BLaER1 treated with 17β-estradiol and CSF1 and Interleukin-3, amounts not matched to agents 10 nM and 100 nM (cell line): Measurements from ENCODE around the gene MSRB1.

Experiments
- H3K27ac ChIP-seq, 11 experiments: shearing (Covaris generic); formaldehyde crosslinking; 2 replicates each; pipeline ENCODE4 v1.8.1; 2022
- H3K27me3 ChIP-seq, 11 experiments: shearing (Covaris generic); formaldehyde crosslinking; 2 replicates each; pipeline ENCODE4 v1.8.1; 2022
- H3K36me3 ChIP-seq, 11 experiments: shearing (Covaris generic); formaldehyde crosslinking; 2 replicates each; pipeline ENCODE4 v1.8.1; 2022
- H3K4me1 ChIP-seq, 10 experiments: shearing (Covaris generic); formaldehyde crosslinking; 2 replicates each; pipeline ENCODE4 v1.8.1; 2022
- H3K4me2 ChIP-seq, 11 experiments: shearing (Covaris generic); formaldehyde crosslinking; 2 replicates each; pipeline ENCODE4 v1.8.1; 2022
- H3K4me3 ChIP-seq, 10 experiments: shearing (Covaris generic); formaldehyde crosslinking; 2 replicates each; pipeline ENCODE4 v1.8.1; 2022
- H3K9ac ChIP-seq, 11 experiments: shearing (Covaris generic); formaldehyde crosslinking; 2 replicates each; pipeline ENCODE4 v1.8.1; 2022
- H3K9me3 ChIP-seq, 11 experiments: shearing (Covaris generic); formaldehyde crosslinking; replicated peaks in 1 of 11; 2 replicates each; pipeline ENCODE4 v1.8.1; 2022
- H4K20me1 ChIP-seq, 11 experiments: shearing (Covaris generic); formaldehyde crosslinking; 2 replicates each; pipeline ENCODE4 v1.8.1; 2022
- Cebpa-rat ChIP-seq, 11 experiments: shearing (Covaris generic); IDR thresholded peaks; 2 replicates each; pipeline ENCODE4 v1.8.1; 2022

MSRB1 gene

DNA sequence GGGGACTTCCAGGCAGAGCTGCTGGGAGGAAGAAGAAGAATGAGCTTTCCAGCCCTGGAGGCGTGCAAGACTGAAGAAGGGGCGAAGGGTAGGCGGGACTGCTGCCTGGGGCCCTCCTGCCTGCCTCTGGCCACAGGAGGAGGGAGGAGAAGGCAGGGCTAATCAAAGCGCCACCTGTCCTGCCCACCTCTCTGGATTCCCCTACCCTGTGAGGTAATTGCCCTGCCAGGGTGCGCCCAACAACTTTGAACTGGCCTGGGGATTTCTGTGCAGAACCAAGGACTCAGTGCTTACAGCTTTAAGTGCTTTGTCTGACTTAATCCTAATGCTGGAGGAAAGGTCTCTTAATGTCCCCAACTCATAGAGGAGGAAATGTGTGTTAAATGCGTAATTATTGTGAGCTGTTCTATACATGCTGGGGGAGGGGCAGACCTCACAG, 38.4 kb upstream of the MSRB1 start, which contains the start of gene NOXO1:
Gene NOXO1, minus strand, starts transcription at position 72 of the 439 bp plus-strand sequence. CDS start 290 bp downstream, outside the sequence.
- H3K4me3 ChIP-seq = no peak within 1 kb of the TSS
- no peak for TF ChIP-seq Cebpa-rat (IDR thresholded peaks at IDR 0.05)
- H3K4me2 ChIP-seq = peak within 1 kb of the TSS in 1 of 11 experiments; percentile 7; a peak in 1 of 22 replicates
- peaks cover 60 to 75% (median 68%) of the 10 kb centered on the region in 11 experiments for H3K27me3 ChIP-seq
- H3K9ac ChIP-seq = no peak within 1 kb of the TSS
- no peaks in the 10 kb centered on the region for H3K9me3 ChIP-seq
- peaks cover 18 to 43% (median 27%) of the 10 kb centered on the region in 10 experiments for H3K4me1 ChIP-seq
- H4K20me1 ChIP-seq = peaks cover 0 to 88% (median 72%) of the 10 kb centered on the region in 11 experiments; a peak in 19 of 22 replicates
- H3K36me3 ChIP-seq = peaks cover 41 to 48% (median 43%) of the 10 kb centered on the region in 11 experiments
- H3K27ac ChIP-seq = no peak within 1 kb of the TSS

DNA sequence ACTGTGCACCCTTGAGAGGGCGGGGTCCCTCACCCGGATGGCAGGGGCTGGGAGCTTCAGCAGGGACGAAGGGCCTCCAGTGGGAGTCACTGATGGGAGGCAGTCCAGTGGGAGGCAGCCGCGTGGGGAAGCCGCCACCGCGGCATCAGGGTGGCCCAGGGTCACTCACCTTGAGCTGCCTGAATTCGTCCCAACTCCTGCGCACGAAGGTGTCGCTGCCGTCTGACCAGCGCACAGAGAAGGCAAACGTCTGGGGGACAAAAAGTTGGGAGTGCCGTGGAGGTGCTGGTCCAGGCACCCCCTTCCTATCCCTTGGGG, 37.7 kb upstream of the MSRB1 start:
- H3K4me3 ChIP-seq = no peak overlapping the region
- H3K4me2 ChIP-seq = no peak overlapping the region
- H3K27ac ChIP-seq = no peak overlapping the region
- TF ChIP-seq Cebpa-rat (IDR thresholded peaks at IDR 0.05) = no peak
- H3K27me3 ChIP-seq = peaks cover 60 to 75% (median 68%) of the 10 kb centered on the region in 11 experiments
- H3K36me3 ChIP-seq = peaks cover 41 to 48% (median 43%) of the 10 kb centered on the region in 11 experiments
- no peaks in the 10 kb centered on the region for H3K9me3 ChIP-seq
- peaks cover 12 to 36% (median 23%) of the 10 kb centered on the region in 10 experiments for H3K4me1 ChIP-seq
- no peak overlapping the region for H3K9ac ChIP-seq
- H4K20me1 ChIP-seq = peaks cover 0 to 88% (median 73%) of the 10 kb centered on the region in 11 experiments; a peak in 19 of 22 replicates

DNA sequence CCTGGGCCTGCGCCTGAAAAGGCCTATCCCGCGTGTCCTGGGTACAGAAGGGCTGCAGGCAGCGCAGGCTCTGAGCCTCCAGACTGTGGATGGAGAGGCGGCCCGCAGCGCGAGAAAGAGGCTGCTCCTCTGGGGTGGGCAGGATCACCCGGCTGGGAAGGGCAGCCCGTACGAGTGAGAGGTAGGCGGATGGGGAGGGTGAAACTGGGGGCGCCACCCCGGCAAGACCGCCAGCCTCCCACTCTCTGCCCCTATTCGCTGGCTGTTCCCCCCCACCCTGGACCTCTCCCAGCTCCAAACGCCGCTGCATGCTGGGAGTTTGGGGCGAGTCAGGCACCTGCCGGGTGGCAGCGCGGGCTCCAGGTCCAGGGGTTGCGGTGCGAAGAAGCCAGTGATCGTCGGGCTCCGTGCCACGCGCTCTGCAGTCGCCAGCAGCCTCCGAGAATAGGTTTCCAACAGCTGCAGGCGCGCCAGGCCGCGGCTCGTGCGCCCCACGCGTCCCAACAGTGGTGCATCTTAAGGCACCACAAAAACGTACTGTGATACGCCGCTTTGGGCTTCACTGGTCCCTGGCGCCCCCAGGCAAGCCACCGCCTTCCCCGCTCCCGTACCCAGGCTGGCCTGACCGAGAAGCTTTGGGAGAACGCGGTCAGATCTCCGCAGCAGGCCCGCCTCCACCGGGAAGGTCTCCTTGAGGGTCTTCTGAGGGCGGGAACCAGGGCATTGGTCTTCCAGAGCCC, 37.2 kb upstream of the MSRB1 start:
- H3K36me3 ChIP-seq = peaks cover 42 to 48% (median 44%) of the 10 kb centered on the region in 11 experiments
- H3K4me3 ChIP-seq = no peak overlapping the region
- no peak overlapping the region for H3K9ac ChIP-seq
- H3K4me1 ChIP-seq = peaks cover 6 to 31% (median 17%) of the 10 kb centered on the region in 10 experiments
- H4K20me1 ChIP-seq = peaks cover 0 to 88% (median 75%) of the 10 kb centered on the region in 11 experiments; a peak in 19 of 22 replicates
- H3K27ac ChIP-seq = no peak overlapping the region
- H3K9me3 ChIP-seq = no peaks in the 10 kb centered on the region
- H3K27me3 ChIP-seq = peaks cover 60 to 75% (median 68%) of the 10 kb centered on the region in 11 experiments
- no peak for TF ChIP-seq Cebpa-rat (IDR thresholded peaks at IDR 0.05)
- peak overlapping the region in 3 of 11 experiments; percentile 7 to 22 (median 21); a peak in 3 of 22 replicates for H3K4me2 ChIP-seq

- Histone ChIP-seq H3K4me2 (peak overlapping the region in 4 of 11 experiments; percentile 5 to 22 (median 14); a peak in 3 of 22 replicates), H3K36me3 (peaks cover 50 to 54% (median 52%) of the 10 kb centered on the region in 11 experiments), H3K4me3 (no peak overlapping the region), H3K9me3 (no peaks in the 10 kb centered on the region), H4K20me1 (peaks cover 0 to 92% (median 78%) of the 10 kb centered on the region in 11 experiments; a peak in 19 of 22 replicates), H3K4me1 (peaks cover 0 to 23% (median 11%) of the 10 kb centered on the region in 10 experiments; a peak in 13 of 20 replicates), H3K9ac (no peak overlapping the region), H3K27ac (no peak overlapping the region), H3K27me3 (peaks cover 60 to 71% (median 68%) of the 10 kb centered on the region in 11 experiments)
- no peak for TF ChIP-seq Cebpa-rat (IDR thresholded peaks at IDR 0.05)
Observed at GRCh38 chr16:1979271-1980029, 36.5 kb upstream of the MSRB1 start.

DNA sequence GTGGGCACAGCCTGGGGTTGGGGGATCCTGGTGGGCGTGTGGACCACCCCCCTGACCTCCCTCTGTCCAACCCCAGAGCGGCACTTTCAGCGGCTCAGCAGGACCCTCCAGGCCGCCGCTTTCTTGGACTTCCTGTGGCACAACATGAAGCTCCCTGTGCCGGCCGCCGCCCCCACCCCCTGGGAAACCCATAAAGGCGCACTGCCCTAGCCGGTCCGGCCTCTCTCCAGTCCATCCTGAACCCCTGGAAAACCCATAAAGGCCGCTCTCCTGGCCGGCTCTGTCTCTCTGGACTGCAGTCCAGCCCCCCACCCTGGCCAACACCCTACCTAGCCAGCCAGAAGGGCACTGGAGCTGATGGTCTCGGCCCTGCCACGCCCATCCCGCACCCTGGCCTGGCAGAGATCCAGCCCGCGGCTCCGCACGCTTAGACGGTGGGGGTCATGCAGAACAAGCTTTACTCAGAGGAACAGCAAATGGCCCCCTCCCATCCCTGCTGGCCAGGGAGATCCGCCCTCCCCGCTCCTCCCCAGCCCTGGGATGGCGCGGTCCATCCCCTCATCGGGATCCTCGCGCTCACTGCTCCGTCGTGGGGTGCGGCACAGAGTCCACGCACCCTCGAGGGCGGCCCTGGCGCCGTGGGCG, 35.6 kb upstream of the MSRB1 start:
- no peak for TF ChIP-seq Cebpa-rat (IDR thresholded peaks at IDR 0.05)
- Histone ChIP-seq H3K4me2 (no peak overlapping the region), H3K9me3 (no peaks in the 10 kb centered on the region), H3K4me1 (peaks cover 1 to 24% (median 10%) of the 10 kb centered on the region in 10 experiments; a peak in 19 of 20 replicates), H3K9ac (no peak overlapping the region), H3K4me3 (no peak overlapping the region), H3K36me3 (peaks cover 54 to 63% (median 57%) of the 10 kb centered on the region in 11 experiments), H4K20me1 (peaks cover 0 to 100% (median 87%) of the 10 kb centered on the region in 11 experiments; a peak in 19 of 22 replicates), H3K27ac (no peak overlapping the region), H3K27me3 (peaks cover 57 to 62% (median 61%) of the 10 kb centered on the region in 11 experiments)

DNA sequence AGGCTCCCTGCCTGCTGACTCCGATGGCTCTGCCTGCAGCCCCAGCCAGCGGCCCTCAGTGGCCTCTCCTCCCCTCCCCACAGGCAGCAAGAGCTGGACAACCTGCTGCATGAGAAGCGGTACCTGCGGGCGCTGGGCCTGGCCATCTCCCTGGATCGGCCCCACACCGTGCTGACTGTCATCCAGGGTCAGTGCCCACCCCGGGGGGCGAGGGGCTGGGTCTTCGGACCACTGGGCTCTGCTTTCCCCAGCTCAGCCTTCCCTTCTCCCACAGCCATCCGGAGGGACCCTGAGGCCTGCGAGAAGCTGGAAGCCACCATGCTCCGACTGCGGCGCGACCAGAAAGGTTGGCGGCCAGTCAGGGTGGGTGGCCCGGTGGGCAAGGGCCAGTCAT, 34.9 kb upstream of the MSRB1 start:
- H3K4me3 ChIP-seq = no peak overlapping the region
- peaks cover 6 to 24% (median 11%) of the 10 kb centered on the region in 10 experiments for H3K4me1 ChIP-seq
- H3K36me3 ChIP-seq = peaks cover 54 to 65% (median 57%) of the 10 kb centered on the region in 11 experiments
- peaks cover 0 to 100% (median 91%) of the 10 kb centered on the region in 11 experiments; a peak in 19 of 22 replicates for H4K20me1 ChIP-seq
- H3K27ac ChIP-seq = no peak overlapping the region
- H3K27me3 ChIP-seq = peaks cover 49 to 55% (median 54%) of the 10 kb centered on the region in 11 experiments
- no peak overlapping the region for H3K4me2 ChIP-seq
- no peak for TF ChIP-seq Cebpa-rat (IDR thresholded peaks at IDR 0.05)
- no peaks in the 10 kb centered on the region for H3K9me3 ChIP-seq
- H3K9ac ChIP-seq = no peak overlapping the region

DNA sequence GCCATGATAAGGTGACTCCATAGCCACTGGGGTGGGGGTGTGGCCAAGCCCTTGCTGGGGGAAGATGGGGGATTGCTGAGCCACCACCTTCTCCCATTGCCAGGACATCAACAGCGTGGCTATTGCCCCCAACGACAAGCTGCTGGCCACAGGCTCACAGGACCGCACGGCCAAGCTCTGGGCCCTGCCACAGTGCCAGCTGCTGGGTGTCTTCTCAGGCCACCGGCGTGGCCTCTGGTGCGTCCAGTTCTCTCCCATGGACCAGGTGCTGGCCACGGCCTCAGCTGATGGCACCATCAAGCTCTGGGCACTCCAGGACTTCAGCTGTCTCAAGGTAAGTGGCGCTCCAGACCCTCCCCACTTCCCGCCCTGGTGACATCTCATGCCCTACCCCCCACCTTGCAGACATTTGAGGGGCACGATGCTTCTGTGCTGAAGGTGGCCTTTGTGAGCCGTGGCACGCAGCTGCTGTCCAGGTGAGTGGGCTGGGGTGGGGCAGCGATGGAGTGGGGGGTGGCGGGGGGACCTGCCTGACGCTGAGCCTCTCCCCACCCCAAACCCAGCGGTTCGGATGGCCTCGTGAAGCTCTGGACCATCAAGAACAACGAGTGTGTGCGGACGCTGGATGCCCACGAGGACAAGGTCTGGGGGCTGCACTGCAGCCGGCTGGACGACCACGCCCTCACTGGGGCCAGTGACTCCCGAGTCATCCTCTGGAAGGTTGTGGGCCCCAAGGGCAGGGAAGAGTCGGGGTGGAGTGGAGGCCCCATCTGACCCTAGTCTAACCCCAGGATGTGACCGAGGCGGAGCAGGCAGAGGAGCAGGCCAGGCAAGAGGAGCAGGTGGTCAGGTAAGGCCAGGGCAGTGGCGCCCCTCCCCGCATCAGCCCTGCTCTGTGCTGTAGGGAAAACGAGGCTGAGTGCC, 34.2 kb upstream of the MSRB1 start:
- H4K20me1 ChIP-seq = peaks cover 0 to 100% (median 85%) of the 10 kb centered on the region in 11 experiments; a peak in 19 of 22 replicates
- H3K27me3 ChIP-seq = peaks cover 43 to 49% (median 47%) of the 10 kb centered on the region in 11 experiments
- peaks cover 54 to 65% (median 57%) of the 10 kb centered on the region in 11 experiments for H3K36me3 ChIP-seq
- no peak for TF ChIP-seq Cebpa-rat (IDR thresholded peaks at IDR 0.05)
- H3K27ac ChIP-seq = no peak overlapping the region
- H3K9ac ChIP-seq = no peak overlapping the region
- no peak overlapping the region for H3K4me3 ChIP-seq
- no peaks in the 10 kb centered on the region for H3K9me3 ChIP-seq
- no peak overlapping the region for H3K4me2 ChIP-seq
- H3K4me1 ChIP-seq = peaks cover 11 to 28% (median 16%) of the 10 kb centered on the region in 10 experiments

GRCh38 chr16:1976216-1976520, 33.2 kb upstream of the MSRB1 start:
- no peak for TF ChIP-seq Cebpa-rat (IDR thresholded peaks at IDR 0.05)

More at GRCh38 chr16:1976216-1976520, 33.2 kb upstream of the MSRB1 start:
- Histone ChIP-seq H3K4me3 (no peak overlapping the region), H4K20me1 (peaks cover 0 to 90% (median 74%) of the 10 kb centered on the region in 11 experiments; a peak in 19 of 22 replicates), H3K27ac (no peak overlapping the region), H3K27me3 (peaks cover 32 to 38% (median 37%) of the 10 kb centered on the region in 11 experiments), H3K36me3 (peaks cover 54 to 65% (median 57%) of the 10 kb centered on the region in 11 experiments), H3K4me1 (peaks cover 14 to 32% (median 18%) of the 10 kb centered on the region in 10 experiments), H3K9me3 (no peaks in the 10 kb centered on the region), H3K9ac (no peak overlapping the region), H3K4me2 (no peak overlapping the region)
